Fibroblast of lung (primary cell): ENCODE results near the gene MS4A18.

ENCODE experiments used
- CTCF ChIP-seq, 2 donors: IDR thresholded peaks in 1 of 2; conservative IDR thresholded peaks in 1 of 2; 1 replicate in 1 of 2; 2 replicates in 1 of 2; pipeline ENCODE4 v1.5.1; 2011 to 2012; ENCODE audit warnings: low read length in 2 of 2, control low read depth in 1 of 2, inconsistent platforms in 1 of 2, low read depth in 1 of 2, mild to moderate bottlenecking in 1 of 2
- EZH2 ChIP-seq: IDR thresholded peaks from 2 replicates; pipeline ENCODE4 v1.5.1; 2012; ENCODE audit warnings: low read length, control low read depth, mild to moderate bottlenecking; ENCODE audit errors: missing control alignments

GRCh38 chr11:60761436-60762190 lies 37.1 kb downstream of the MS4A18 start:
- TF ChIP-seq CTCF (conservative IDR thresholded peaks at IDR 0.05 in 1 of 2, IDR thresholded peaks at IDR 0.05 in 1 of 2; ENCODE audit: low read depth in 1 of 2, low read length in 2 of 2) (no peak), EZH2 (no peak)
